Measurements from ENCODE around the gene ADAM22. TPM values are rescaled to one million over a fixed set of nuclear protein-coding genes. Genes with fewer than 3 reads are reported as not detected.

Gene ADAM22
- total RNA-seq (9.8 and 10.3 TPM in 2 replicates), polyA plus RNA-seq (1.6 and 3.4 TPM in 2 replicates)

- Histone ChIP-seq H3K4me1 (ENCODE audit: insufficient read depth) (no peaks in the 10 kb centered on the region), H3K27ac (peak within 1 kb of the TSS; percentile 35), H2AFZ (peak within 1 kb of the TSS; percentile 58), H3K79me2 (peaks cover 2% of the 10 kb centered on the region), H3K9me3 (ENCODE audit: low read depth) (no peaks in the 10 kb centered on the region), H3K4me3 (peak within 1 kb of the TSS; percentile 81), H3K9me2 (replicated peaks; ENCODE audit: insufficient read depth) (no peaks in the 10 kb centered on the region), H4K20me1 (ENCODE audit: insufficient read depth, poor library complexity, severe bottlenecking) (no peaks in the 10 kb centered on the region), H3K4me2 (peak within 1 kb of the TSS; percentile 99), H3K27me3 (peaks cover 13% of the 10 kb centered on the region), H3K36me3 (replicated peaks; ENCODE audit: insufficient read depth, low read depth) (no peaks in the 10 kb centered on the region)
- peak; percentile 93 for DNase-seq (ENCODE audit: low spot score)
- WGBS (ENCODE audit: low lambda C conversion rate, missing lambda C conversion rate) = 1% methylated on average over 49 of the region's 70 CpGs
- peak; percentile 13 for TF ChIP-seq CTCF (IDR thresholded peaks at IDR 0.05; ENCODE audit: poor library complexity)
- TF ChIP-seq EZH2 (IDR thresholded peaks at IDR 0.05; ENCODE audit: borderline replicate concordance) = no peak
Observed at GRCh38 chr7:87933953-87934698, at the start of gene ADAM22. ADAM22 (plus strand) TSS chr7:87934251; CDS start chr7:87934466, 215 bp downstream.

- Histone ChIP-seq H3K79me2 (peaks cover 35% of the 10 kb centered on the region), H2AFZ (no peak overlapping the region), H3K4me2 (no peak overlapping the region), H3K27ac (no peak overlapping the region), H3K27me3 (no peaks in the 10 kb centered on the region), H3K36me3 (replicated peaks; ENCODE audit: insufficient read depth, low read depth) (no peaks in the 10 kb centered on the region), H3K9me2 (replicated peaks; ENCODE audit: insufficient read depth) (no peaks in the 10 kb centered on the region), H4K20me1 (ENCODE audit: insufficient read depth, poor library complexity, severe bottlenecking) (no peaks in the 10 kb centered on the region), H3K9me3 (ENCODE audit: low read depth) (no peaks in the 10 kb centered on the region), H3K4me1 (ENCODE audit: insufficient read depth) (no peaks in the 10 kb centered on the region), H3K4me3 (no peak overlapping the region)
- TF ChIP-seq CTCF (IDR thresholded peaks at IDR 0.05; ENCODE audit: poor library complexity) (no peak), EZH2 (IDR thresholded peaks at IDR 0.05; ENCODE audit: borderline replicate concordance) (no peak), EZH2phosphoT487 (IDR thresholded peaks at IDR 0.05; ENCODE audit: low read depth, severe bottlenecking, unreplicated experiment) (no peak)
- DNase-seq (ENCODE audit: low spot score) = no peak
- WGBS (ENCODE audit: low lambda C conversion rate, missing lambda C conversion rate) = 97% methylated on average over 2 of the region's 2 CpGs
Observed at GRCh38 chr7:87885018-87885417, 49.0 kb upstream of the ADAM22 start.

GRCh38 chr7:87886875-87887274 lies 47.2 kb upstream of the ADAM22 start:
- no peak overlapping the region for H3K4me2 ChIP-seq
- H3K27ac ChIP-seq = no peak overlapping the region
- H3K79me2 ChIP-seq = peaks cover 18% of the 10 kb centered on the region
- H3K4me1 ChIP-seq (ENCODE audit: insufficient read depth) = no peaks in the 10 kb centered on the region
- H3K27me3 ChIP-seq = no peaks in the 10 kb centered on the region
- no peaks in the 10 kb centered on the region for H3K36me3 ChIP-seq (replicated peaks; ENCODE audit: insufficient read depth, low read depth)
- peak; percentile 43 for DNase-seq (ENCODE audit: low spot score)
- H3K9me3 ChIP-seq (ENCODE audit: low read depth) = no peaks in the 10 kb centered on the region
- no peak for TF ChIP-seq EZH2 (IDR thresholded peaks at IDR 0.05; ENCODE audit: borderline replicate concordance)
- TF ChIP-seq CTCF (IDR thresholded peaks at IDR 0.05; ENCODE audit: poor library complexity) = peak; percentile 61
- no peak for TF ChIP-seq EZH2phosphoT487 (IDR thresholded peaks at IDR 0.05; ENCODE audit: low read depth, severe bottlenecking, unreplicated experiment)
- no peak overlapping the region for H3K4me3 ChIP-seq
- no peaks in the 10 kb centered on the region for H3K9me2 ChIP-seq (replicated peaks; ENCODE audit: insufficient read depth)
- H2AFZ ChIP-seq = no peak overlapping the region
- H4K20me1 ChIP-seq (ENCODE audit: insufficient read depth, poor library complexity, severe bottlenecking) = no peaks in the 10 kb centered on the region

Data from hepatocyte (in vitro differentiated cells).